HEK293 (cell line): ENCODE data around the gene ABCC3.

ENCODE experiments used
- CTCF ChIP-seq: fragments of 450-650 bp; formaldehyde crosslinking; IDR thresholded peaks from 2 replicates; pipeline ENCODE4 v1.5.1; 2016; ENCODE audit warnings: missing biosample characterization, missing genetic modification characterization
- ELK4 ChIP-seq: IDR thresholded peaks from 2 replicates; pipeline ENCODE4 v1.6.1; 2011; ENCODE audit warnings: mild to moderate bottlenecking, low read depth, low read length, borderline replicate concordance
- GLIS1 ChIP-seq: fragments of 450-650 bp; formaldehyde crosslinking; IDR thresholded peaks from 2 replicates; pipeline ENCODE4 v1.5.1; 2016; ENCODE audit warnings: missing biosample characterization, missing genetic modification characterization
- ZNF274 ChIP-seq, 2 experiments: fragments of 200-500 bp in 1 of 2; fragments of 450-650 bp in 1 of 2; sonication (Bioruptor generic) in 1 of 2; formaldehyde crosslinking in 1 of 2; IDR thresholded peaks; 2 replicates each; pipeline versions ENCODE4 v1.5.1 to v1.6.1; 2014 to 2016; ENCODE audit warnings: borderline replicate concordance in 1 of 2, inconsistent platforms in 1 of 2, low read length in 1 of 2, missing biosample characterization in 1 of 2, missing genetic modification characterization in 1 of 2
- ZNF398 ChIP-seq: fragments of 450-650 bp; formaldehyde crosslinking; IDR thresholded peaks from 2 replicates; pipeline ENCODE4 v1.5.1; 2017; ENCODE audit warnings: missing biosample characterization, missing genetic modification characterization
- ZNF518A ChIP-seq: fragments of 450-650 bp; formaldehyde crosslinking; conservative IDR thresholded peaks from 2 replicates; pipeline ENCODE4 v1.5.1; 2016; ENCODE audit warnings: low read depth, missing biosample characterization, missing genetic modification characterization
- ZNF600 ChIP-seq: fragments of 450-650 bp; formaldehyde crosslinking; IDR thresholded peaks from 2 replicates; pipeline ENCODE4 v1.5.1; 2016; ENCODE audit warnings: missing biosample characterization, missing genetic modification characterization
- ZNF777 ChIP-seq: fragments of 450-650 bp; formaldehyde crosslinking; IDR thresholded peaks from 2 replicates; pipeline ENCODE4 v1.5.1; 2017; ENCODE audit warnings: missing biosample characterization, missing genetic modification characterization, borderline replicate concordance
- ZNF785 ChIP-seq: fragments of 450-650 bp; formaldehyde crosslinking; IDR thresholded peaks from 2 replicates; pipeline ENCODE4 v1.5.1; 2016; ENCODE audit warnings: missing biosample characterization, missing genetic modification characterization
- ZNF791 ChIP-seq: fragments of 450-650 bp; formaldehyde crosslinking; IDR thresholded peaks from 2 replicates; pipeline ENCODE4 v1.5.1; 2016; ENCODE audit warnings: missing biosample characterization, missing genetic modification characterization

GRCh38 chr17:50594128-50594823 lies 40.4 kb upstream of the ABCC3 start:
- TF ChIP-seq CTCF (tag by site-specific recombination) (no peak), ZNF274 (IDR thresholded peaks at IDR 0.05; ENCODE audit: low read length) (no peak), ZNF274 (tag by site-specific recombination; IDR thresholded peaks at IDR 0.05; ENCODE audit: borderline replicate concordance) (no peak), ZNF600 (tag by site-specific recombination) (peak; percentile 53), ZNF785 (tag by site-specific recombination) (no peak), GLIS1 (tag by site-specific recombination) (no peak), ELK4 (no peak), ZNF518A (tag by site-specific recombination) (no peak), ZNF791 (tag by site-specific recombination) (no peak), ZNF398 (no peak), ZNF777 (tag by site-specific recombination) (no peak)
